Upper lobe of left lung (tissue), 6 donors: ENCODE results near the gene BANP. TPM values are rescaled to one million over a fixed set of nuclear protein-coding genes. Genes with fewer than 3 reads are reported as not detected.
"Not testable (repeated sequence)": the region's sequence is repeated elsewhere in the genome, so short reads cannot be mapped to it uniquely, and the experiment has no call there.

ENCODE experiments used
- ATAC-seq, 2 donors: fragments of 200-7000 bp; cut with Tn5 transposase; one replicate each; pipeline ENCODE4 v1.9.1; 2022; ENCODE audit warnings: mild to moderate bottlenecking in 2 of 2, moderate library complexity in 2 of 2; ENCODE audit not compliant: low FRiP score in 2 of 2
- DNase-seq, 2 donors: peaks; one replicate each; pipeline ENCODE4 v3.0.0-alpha.2; 2019 to 2020
- H3K27ac ChIP-seq, 4 donors: fragments of 200-600 bp; sonication (generic); one replicate each; pipeline ENCODE4 v1.5.1; 2016 to 2019
- H3K27me3 ChIP-seq, 4 donors: fragments of 200-600 bp; sonication (generic); one replicate each; pipeline ENCODE4 v1.5.1; 2017 to 2019
- H3K36me3 ChIP-seq, 4 donors: fragments of 200-600 bp; sonication (generic); one replicate each; pipeline ENCODE4 v1.5.1; 2016 to 2019
- H3K4me1 ChIP-seq, 4 donors: fragments of 200-600 bp; sonication (generic); one replicate each; pipeline ENCODE4 v1.5.1; 2018 to 2019
- H3K4me3 ChIP-seq, 4 donors: fragments of 200-600 bp; sonication (generic); one replicate each; pipeline ENCODE4 v1.5.1; 2017 to 2019; ENCODE audit warnings: mild to moderate bottlenecking in 2 of 4, moderate library complexity in 1 of 4
- H3K9me3 ChIP-seq, 4 donors: fragments of 200-600 bp; sonication (generic); one replicate each; pipeline ENCODE4 v1.5.1; 2018 to 2019
- EP300 ChIP-seq, 4 donors: sonication (generic); formaldehyde crosslinking; IDR thresholded peaks; one replicate each; pipeline ENCODE4 v1.5.1; 2017; ENCODE audit warnings: antibody characterized with exemption in 4 of 4, control low read depth in 2 of 4
- POLR2A ChIP-seq, 4 donors: fragments of 450-650 bp; IDR thresholded peaks; one replicate each; pipeline ENCODE4 v1.5.1; 2016 to 2017; ENCODE audit warnings: antibody characterized with exemption in 4 of 4, mild to moderate bottlenecking in 2 of 4
- POLR2AphosphoS5 ChIP-seq, 2 donors: sonication (generic); formaldehyde crosslinking; IDR thresholded peaks; one replicate each; pipeline ENCODE4 v1.5.1; 2017; ENCODE audit warnings: antibody characterized with exemption in 2 of 2
- WGBS, 2 donors: methylation state at CpG; one replicate each; pipeline ENCODE4 v1.1.5; 2017 to 2018; 5-methylcytosine and 5-hydroxymethylcytosine counted together
- total RNA-seq, 6 donors: library from RNA; depleted of rRNA in 4 of 6; stranded (reverse); fragments of >200 nt in 4 of 6; gene quantifications; one replicate each; pipeline versions ENCODE4 v1.1.0 to v1.2.1, GENCODE V29; 2016 to 2021
- TF ChIP-seq, protein P1 (sequence below), 6 experiments: fragments of 450-650 bp in 4 of 6; fragments of 200-600 bp in 2 of 6; sonication (generic) in 2 of 6; IDR thresholded peaks; one replicate each; pipeline ENCODE4 v1.5.1; 2016 to 2019; ENCODE audit warnings: antibody characterized with exemption in 6 of 6
- donor health status: DM: no; HTN: no; CAD: no; lungs with moderate emphysema.
- donor health status: DM: no; HTN: yes; CAD: no; lungs with severe emphysema.

BANP gene
- total RNA-seq, 6 donors from 2014 or later = 15.2 to 47.1 (median 24.4) TPM

GRCh38 chr16:88103581-88104188 is 152.5 kb downstream of the BANP start:
- DNase-seq (peak in 1 of 2 donors; percentile 29), ATAC-seq (no peak)
- H3K4me3 ChIP-seq = no peak overlapping the region
- peaks cover 0 to under 1% (median 0%) of the 10 kb centered on the region in 4 donors for H3K9me3 ChIP-seq
- H3K27ac ChIP-seq = no peak overlapping the region
- H3K36me3 ChIP-seq = no peaks in the 10 kb centered on the region
- TF ChIP-seq, protein P1, sequence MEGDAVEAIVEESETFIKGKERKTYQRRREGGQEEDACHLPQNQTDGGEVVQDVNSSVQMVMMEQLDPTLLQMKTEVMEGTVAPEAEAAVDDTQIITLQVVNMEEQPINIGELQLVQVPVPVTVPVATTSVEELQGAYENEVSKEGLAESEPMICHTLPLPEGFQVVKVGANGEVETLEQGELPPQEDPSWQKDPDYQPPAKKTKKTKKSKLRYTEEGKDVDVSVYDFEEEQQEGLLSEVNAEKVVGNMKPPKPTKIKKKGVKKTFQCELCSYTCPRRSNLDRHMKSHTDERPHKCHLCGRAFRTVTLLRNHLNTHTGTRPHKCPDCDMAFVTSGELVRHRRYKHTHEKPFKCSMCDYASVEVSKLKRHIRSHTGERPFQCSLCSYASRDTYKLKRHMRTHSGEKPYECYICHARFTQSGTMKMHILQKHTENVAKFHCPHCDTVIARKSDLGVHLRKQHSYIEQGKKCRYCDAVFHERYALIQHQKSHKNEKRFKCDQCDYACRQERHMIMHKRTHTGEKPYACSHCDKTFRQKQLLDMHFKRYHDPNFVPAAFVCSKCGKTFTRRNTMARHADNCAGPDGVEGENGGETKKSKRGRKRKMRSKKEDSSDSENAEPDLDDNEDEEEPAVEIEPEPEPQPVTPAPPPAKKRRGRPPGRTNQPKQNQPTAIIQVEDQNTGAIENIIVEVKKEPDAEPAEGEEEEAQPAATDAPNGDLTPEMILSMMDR (IDR thresholded peaks at IDR 0.05) = no peak
- TF ChIP-seq POLR2A (IDR thresholded peaks at IDR 0.05) = no peak
- WGBS, 2 donors = 89 to 90% methylated on average over 18 to 28 of the region's 28 CpGs
- no peaks in the 10 kb centered on the region for H3K27me3 ChIP-seq
- peaks cover 0 to 3% (median 0%) of the 10 kb centered on the region in 4 donors for H3K4me1 ChIP-seq

GRCh38 chr16:88104363-88104762 is 153.1 kb downstream of the BANP start:
- not testable (repeated sequence) for H3K4me1 ChIP-seq, H3K9me3 ChIP-seq, H3K27me3 ChIP-seq, H3K27ac ChIP-seq, H3K36me3 ChIP-seq, H3K4me3 ChIP-seq, ATAC-seq
- DNase-seq = peak in 1 of 2 donors; percentile 54
- 85% methylated on average over 17 of the region's 17 CpGs for WGBS, 2 donors

- WGBS, 2 donors = 82 to 87% methylated on average over 5 to 6 of the region's 7 CpGs
- H3K9me3 ChIP-seq, H3K36me3 ChIP-seq, H3K4me3 ChIP-seq, H3K27ac ChIP-seq, H3K4me1 ChIP-seq, ATAC-seq, H3K27me3 ChIP-seq: not testable (repeated sequence)
- peak in 1 of 2 donors; percentile 40 for DNase-seq
Measured at GRCh38 chr16:88105574-88106140, 154.4 kb downstream of the BANP start.

DNA sequence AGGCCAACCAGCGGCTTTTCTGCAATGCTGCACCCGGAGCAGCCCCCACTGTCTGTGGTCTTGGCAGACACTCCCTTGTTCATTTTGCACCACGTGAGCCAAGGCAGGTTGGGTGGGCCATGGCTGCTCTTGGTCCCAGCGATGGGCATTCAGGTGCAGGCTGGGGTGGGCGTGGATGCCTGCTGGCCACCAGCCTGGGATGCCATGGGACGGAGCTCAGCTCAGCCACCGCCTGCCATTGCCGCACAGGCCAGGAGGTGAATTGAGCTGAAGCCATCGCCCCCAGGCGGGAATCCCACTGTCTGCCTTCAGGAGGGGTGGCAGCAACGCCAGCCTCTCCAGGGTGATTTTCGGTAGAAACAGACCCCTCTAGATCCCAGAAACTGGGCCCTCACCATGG is 155.3 kb downstream of the BANP start:
- not testable (repeated sequence) for H3K27me3 ChIP-seq, H3K27ac ChIP-seq, H3K9me3 ChIP-seq, H3K36me3 ChIP-seq, H3K4me1 ChIP-seq, H3K4me3 ChIP-seq, ATAC-seq
- 86 to 95% methylated on average over 3 to 12 of the region's 12 CpGs for WGBS, 2 donors
- peak in 1 of 2 donors; percentile 59 for DNase-seq

- DNase-seq = peak in 1 of 2 donors; percentile 15
- no peak for TF ChIP-seq POLR2A (IDR thresholded peaks at IDR 0.05)
- TF ChIP-seq, protein P1 (IDR thresholded peaks at IDR 0.05) = no peak
- no peak for TF ChIP-seq POLR2AphosphoS5 (IDR thresholded peaks at IDR 0.05)
- no peak for TF ChIP-seq EP300 (IDR thresholded peaks at IDR 0.05)
- 98 to 100% methylated on average over 1 to 12 of the region's 12 CpGs for WGBS, 2 donors
Measured at GRCh38 chr16:88108762-88109161, 157.5 kb downstream of the BANP start.

GRCh38 chr16:88109726-88110621 is 158.7 kb downstream of the BANP start:
- H3K36me3 ChIP-seq, H3K27ac ChIP-seq, H3K4me1 ChIP-seq, H3K4me3 ChIP-seq, H3K9me3 ChIP-seq, H3K27me3 ChIP-seq: not testable (repeated sequence)
- DNase-seq = peak in 1 of 2 donors; percentile 66
- peak in 1 of 2 donors; percentile 25 for ATAC-seq
- WGBS, 2 donors = 70 to 79% methylated on average over 9 to 28 of the region's 28 CpGs

More at GRCh38 chr16:88108762-88109161, 157.5 kb downstream of the BANP start:
- Histone ChIP-seq H3K36me3 (no peaks in the 10 kb centered on the region), H3K27me3 (no peaks in the 10 kb centered on the region), H3K9me3 (no peaks in the 10 kb centered on the region), H3K27ac (no peak overlapping the region), H3K4me1 (no peaks in the 10 kb centered on the region), H3K4me3 (no peak overlapping the region)
- ATAC-seq = no peak

GRCh38 chr16:88110875-88111494 is 159.8 kb downstream of the BANP start:
- WGBS, 2 donors = 44 to 63% methylated on average over 15 to 21 of the region's 21 CpGs
- peak in 1 of 2 donors; percentile 63 for DNase-seq
- not testable (repeated sequence) for H3K36me3 ChIP-seq, H3K27me3 ChIP-seq, H3K4me3 ChIP-seq, H3K27ac ChIP-seq, H3K9me3 ChIP-seq, H3K4me1 ChIP-seq, ATAC-seq

DNA sequence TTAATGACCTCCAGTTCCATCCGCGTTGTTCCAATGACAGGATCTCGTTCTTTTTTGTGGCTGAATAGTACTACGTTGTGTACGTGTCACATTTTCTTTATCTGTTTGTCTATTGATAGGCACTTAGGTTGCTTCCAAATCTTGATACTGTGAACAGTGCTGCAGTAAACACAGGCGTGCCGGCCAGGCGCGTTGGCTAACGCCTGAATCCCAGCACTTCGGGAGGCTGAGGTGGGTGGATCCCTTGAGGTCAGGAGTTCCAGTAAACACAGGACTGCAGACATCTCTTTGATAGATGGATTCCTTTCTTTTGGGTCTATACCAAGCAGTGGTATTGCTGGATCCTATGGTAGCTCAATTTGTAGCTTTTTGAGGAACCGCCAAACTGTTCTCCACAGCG is 160.7 kb downstream of the BANP start:
- not testable (repeated sequence) for ATAC-seq, H3K4me3 ChIP-seq, H3K36me3 ChIP-seq, H3K4me1 ChIP-seq, H3K9me3 ChIP-seq, H3K27me3 ChIP-seq, H3K27ac ChIP-seq
- DNase-seq = peak in 1 of 2 donors; percentile 22
- 68 to 75% methylated on average over 13 of the region's 13 CpGs for WGBS, 2 donors
